Stimulated activated CD4-positive, alpha-beta T cell treated with anti-CD3 and anti-CD28 coated beads, Interleukin-4, amount 100 ng/mL, for 4 hours (primary cell): ENCODE data around the gene TUBB6.

Experiments used
- DNase-seq, 2 experiments: peaks; one replicate each; pipeline ENCODE4 v3.0.0-alpha.2; 2020

TUBB6 gene

DNA sequence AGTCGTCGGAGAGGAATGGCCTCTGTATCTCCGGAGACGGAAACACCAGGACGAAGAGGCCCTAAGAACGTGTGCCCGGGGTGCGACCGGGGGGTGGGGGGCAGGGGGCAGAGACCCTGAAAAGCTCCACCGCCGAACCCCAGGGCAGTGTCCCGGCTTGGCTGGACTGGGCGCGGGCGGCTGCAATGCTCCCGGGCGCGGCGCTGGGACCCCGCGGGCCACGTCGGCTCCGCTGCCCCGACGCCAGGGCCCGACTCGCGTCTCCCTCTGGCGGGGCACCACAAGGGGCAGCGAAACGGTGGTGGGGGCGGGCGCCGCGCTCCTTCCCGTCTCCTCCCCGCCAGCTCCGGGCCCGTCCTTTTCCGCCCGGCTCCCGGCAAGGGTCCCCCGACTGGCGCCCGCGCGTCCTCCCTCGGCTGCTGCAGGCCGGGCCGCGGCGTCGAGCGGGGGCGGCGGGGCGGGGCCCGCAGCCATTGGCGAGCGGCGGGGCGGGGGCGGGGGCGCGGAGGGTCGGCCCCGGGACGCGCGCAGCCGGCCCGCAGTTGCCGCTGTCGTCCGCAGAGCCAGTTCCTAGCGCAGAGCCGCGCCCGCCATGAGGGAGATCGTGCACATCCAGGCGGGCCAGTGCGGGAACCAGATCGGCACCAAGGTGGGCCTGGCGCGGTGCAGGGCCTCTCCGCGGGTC lies at the start of gene TUBB6:
TUBB6 (plus strand) TSS at position 541 of the 685 bp plus-strand sequence; CDS start at position 593, 52 bp downstream.
- DNase-seq, result peak in 1 of 2 experiments; percentile 11

DNA sequence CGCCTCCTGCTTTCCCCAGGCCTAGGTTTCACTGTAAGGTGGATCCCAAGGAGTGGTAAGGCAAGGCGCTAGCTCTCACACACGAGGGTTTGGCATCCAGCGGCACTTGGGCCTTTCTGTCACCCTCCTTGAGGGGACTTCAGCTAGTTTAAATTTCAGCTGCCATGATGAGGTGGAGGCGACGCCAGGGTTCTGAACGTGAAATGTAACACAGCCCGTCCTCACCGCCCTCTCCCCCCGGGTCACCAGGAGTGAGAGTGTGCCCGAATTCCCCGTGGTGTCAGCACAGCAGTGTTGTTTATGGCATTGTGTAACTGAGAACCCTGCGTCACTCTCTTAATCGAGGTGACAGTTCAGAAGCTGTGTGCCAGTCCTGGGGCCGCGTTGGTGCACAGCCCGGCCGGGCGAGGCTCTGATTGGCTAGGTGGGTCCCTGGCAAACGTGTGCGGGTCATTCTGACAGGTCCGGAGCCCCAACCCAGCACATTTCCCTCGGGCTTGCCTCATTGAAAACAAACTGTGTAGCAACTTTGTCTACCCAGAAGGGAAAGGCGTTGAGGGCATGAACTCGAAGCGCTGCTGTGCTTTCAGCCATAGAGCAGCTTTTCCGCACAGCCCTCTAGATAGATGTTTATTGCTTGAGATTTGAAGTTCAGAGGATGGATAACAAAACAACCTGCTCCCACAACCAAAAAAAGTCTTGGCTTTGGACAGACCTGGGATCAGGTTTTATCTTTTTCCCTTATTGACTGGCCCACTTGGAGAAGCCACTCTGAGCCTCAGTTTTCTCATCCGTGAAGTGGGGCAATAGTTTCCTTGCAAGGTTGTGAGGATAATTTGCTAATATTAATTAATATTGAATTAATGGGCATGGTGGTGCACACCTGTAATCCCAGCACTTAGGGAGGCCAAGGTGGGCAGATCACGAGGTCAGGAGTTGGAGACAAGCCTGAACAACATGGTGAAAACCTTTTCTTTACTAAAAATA lies 49.0 kb upstream of the TUBB6 start:
- DNase-seq, result no peak

DNA sequence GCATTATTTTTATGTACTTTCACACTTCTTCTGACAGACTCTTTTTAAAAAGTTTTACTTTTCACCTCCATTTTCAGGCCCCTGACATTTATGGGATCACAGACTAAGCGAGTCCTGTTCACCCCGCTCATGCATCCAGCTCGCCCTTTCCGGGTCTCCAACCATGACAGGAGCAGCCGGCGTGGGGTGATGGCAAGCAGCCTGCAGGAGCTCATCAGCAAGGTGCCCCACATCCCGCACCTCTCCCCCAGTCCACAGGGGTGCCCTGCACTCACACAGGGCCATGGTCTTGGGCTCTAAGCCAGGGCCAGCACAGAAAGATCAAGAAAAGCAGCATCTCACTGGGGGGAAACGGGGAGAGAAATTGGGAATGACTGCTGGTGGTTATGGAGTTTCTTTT lies 45.3 kb upstream of the TUBB6 start:
- no peak for DNase-seq

GRCh38 chr18:12264864-12265263 lies 43.2 kb upstream of the TUBB6 start:
- DNase-seq, result no peak

DNA sequence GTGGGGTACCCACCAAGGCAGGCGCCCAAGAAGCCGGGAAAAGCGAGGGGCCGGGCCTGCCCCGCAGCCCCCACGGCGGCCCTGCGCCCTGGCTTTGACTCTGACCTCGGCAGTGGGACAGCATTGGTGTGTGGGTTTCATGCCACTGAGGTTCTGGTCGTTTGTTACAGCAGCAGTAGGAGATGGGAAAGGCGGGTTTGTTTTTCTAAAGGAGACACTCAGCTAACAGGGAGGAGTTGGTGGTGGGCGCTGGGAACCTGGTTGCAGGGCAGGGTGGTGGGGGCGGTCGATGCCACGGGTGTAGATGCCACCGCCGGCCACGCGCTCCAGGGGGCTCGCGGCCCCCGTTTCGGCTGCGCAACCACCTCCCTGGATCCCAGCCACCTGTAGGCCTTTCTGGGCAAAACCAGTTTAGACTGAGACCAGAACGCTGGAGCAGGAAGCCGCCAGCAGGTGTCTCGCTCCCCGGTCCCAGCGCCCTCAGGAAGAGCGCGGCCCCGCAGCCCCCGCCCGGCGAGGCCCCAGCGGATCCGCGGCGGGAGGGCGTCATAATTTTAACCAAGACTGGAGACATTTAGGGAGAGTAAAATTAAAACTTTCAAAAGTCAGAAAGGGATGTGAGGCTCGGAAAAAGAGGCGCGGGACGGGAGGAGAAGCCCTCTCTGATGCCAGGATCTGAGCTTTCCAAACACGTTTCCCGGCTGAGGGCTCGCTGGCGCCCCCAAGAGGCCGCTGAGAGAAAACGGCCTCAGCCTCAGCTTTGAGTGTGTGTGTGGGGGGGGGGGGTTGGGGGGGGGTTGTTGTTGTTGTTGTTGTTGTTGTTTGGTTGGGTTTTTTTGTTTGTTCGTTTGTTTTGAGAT lies 36.4 kb upstream of the TUBB6 start:
- DNase-seq, result peak; percentile 47 to 56

- DNase-seq, result no peak
Measured at GRCh38 chr18:12274793-12275192, 33.2 kb upstream of the TUBB6 start.

DNA sequence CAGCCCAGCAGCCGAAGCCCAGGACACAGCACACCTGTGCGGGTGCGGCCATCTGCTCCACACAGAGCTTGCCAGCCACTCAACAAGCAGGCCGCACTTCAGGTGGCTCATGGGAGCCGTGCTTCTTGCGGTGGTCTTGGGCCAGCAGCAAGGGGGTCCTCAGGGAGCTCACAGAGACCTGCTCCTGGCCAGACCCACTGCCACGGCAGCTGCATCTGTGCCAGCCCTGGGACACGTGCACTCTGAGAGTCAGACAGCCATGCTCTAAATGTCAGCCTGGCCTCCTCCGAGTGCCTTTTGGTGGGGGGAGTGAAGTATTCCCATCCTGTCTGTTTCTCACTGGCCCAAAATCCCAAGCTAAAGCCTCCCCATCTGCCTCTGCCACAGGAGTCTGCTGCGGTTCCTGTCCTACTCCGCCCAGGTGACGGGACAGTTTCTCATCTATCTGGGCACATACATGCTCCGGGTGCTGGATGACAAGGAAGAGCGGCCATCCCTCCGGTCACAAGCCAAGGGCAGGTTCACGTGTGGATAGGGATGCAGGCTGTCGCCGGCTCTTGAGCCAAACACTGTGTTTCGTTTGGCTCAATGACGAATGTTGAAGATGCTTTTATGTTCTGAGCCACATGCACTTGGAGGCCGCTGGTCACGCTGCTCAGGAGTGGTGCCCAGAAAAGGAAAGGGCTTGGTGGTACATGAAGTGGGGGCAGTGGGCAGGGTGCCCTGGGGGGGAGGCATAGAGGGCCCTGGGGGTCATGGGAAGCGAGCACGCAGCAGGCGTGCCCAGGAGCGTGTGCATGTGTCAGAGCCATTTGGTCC lies 31.1 kb upstream of the TUBB6 start:
- DNase-seq, result no peak

DNA sequence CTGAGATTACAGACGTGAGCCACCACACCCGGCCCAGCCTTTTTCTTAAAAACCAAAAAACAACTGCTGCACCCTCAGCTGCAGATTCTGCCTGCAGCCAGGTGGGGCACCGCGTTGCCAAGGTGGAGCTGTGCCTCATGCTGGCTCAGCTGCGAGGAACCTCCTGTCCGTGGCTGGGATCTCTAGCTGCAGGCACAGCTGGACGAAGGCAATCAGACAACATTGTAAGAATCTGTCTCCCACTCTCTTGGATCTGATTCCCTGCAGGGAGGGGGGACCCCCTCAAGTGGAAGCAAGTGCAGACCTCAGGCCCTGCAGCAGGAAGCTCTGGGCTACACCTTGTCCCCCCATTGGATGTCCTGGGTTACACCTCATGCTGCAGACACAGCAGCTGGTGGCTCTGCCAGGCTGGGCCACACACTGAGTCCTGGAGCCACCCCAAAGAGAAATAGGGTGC lies 29.8 kb upstream of the TUBB6 start:
- DNase-seq, result no peak

DNA sequence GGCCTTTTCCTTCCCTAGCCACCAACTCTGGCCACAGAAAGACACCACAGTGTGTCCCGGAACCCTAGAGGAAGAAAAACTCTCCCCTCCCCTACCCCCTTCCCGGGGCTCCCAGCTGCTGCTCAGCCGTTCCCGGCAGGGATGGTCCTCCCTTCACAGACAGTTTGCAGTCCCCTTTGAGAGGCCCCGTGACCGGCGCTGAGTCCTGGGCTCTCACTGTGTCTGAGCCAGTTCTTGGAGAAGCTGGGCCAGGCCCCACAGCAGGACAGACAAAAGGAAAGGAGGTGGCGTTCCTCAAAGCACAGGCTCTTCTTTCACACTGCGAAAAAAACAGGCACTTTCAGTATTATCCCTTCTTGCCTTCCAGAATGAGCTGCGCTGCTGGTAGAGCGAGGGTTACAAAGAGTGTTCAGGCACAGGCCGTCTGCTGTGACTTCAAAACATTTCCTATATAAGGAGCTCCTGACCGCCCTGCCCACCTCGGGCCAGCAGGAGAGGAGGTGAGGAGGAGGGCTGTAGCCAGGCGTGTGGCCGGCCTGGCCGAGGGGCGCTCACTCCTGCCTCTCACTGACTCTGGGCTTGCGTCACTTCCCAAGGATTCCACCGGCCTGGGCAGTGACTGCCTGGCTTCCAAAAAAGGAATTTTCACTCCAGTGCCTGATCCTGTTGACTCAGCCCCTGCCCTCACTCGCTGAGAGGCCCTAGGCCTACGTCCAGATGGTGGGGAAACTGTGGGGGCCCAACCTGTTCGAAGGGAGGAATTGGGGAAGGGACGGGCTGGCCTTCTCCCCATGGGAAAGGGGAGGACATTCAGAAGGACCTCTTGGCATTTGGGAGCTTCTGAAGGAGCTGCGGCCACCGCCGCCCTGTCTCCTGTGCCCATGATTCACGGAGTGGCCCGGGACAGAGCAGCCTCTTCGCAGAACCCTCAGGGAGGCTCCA lies 29.0 kb upstream of the TUBB6 start:
- DNase-seq, result no peak

GRCh38 chr18:12279781-12280531 lies 28.1 kb upstream of the TUBB6 start:
- no peak for DNase-seq

GRCh38 chr18:12281861-12282260 lies 26.2 kb upstream of the TUBB6 start:
- DNase-seq, result no peak

GRCh38 chr18:12282442-12283039 lies 25.5 kb upstream of the TUBB6 start:
- DNase-seq, result no peak

GRCh38 chr18:12283256-12283655 lies 24.8 kb upstream of the TUBB6 start:
- no peak for DNase-seq

- no peak for DNase-seq
Measured at GRCh38 chr18:12283666-12284065, 24.4 kb upstream of the TUBB6 start.

GRCh38 chr18:12287131-12287681 lies 20.8 kb upstream of the TUBB6 start:
- no peak for DNase-seq

DNA sequence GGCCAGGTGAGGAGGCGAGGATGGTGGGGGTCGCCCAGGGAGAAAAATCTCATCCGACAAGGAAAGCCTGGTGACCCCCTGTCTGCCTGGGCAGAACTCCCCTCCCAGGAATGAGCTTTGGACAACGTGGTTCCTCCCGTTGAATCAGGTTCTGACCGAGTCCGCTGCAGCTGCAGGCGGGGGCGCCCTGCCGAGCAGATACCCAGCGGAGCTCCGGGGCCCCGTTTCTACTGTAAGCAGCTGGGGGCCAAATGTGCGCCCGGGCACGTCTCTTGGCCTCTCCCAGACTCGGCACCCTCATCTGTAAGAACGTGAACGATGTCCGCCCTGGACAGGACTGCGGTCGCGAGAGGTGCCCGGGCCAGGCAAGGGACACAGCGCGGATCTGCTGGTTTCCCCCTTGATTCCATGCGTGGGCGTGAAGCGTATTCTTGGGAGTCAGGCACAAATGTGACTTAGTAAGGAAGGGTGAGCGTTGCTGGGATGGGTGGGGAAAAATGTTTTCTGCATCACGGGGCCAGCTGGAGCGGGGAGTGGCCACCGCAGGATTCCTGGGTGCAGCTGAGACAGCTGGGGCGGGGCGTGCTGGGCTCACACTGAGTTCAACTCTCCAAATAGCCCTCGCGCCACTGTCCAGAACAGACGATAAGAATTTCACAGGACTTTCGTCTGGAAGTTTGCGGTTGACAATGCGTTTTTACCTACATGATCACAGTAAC lies 20.2 kb upstream of the TUBB6 start:
- no peak for DNase-seq

GRCh38 chr18:12288403-12288755 lies 19.7 kb upstream of the TUBB6 start:
- no peak for DNase-seq

- DNase-seq, result no peak
Measured at GRCh38 chr18:12290086-12290485, 18.0 kb upstream of the TUBB6 start.

GRCh38 chr18:12291161-12291560 lies 16.9 kb upstream of the TUBB6 start:
- DNase-seq, result no peak
